HL-60 (cell line): ENCODE data around the gene CSH1.

Source experiments
- GABPA ChIP-seq: IDR thresholded peaks from 2 replicates; pipeline ENCODE4 v1.6.1; 2012; ENCODE audit warnings: low read depth
- POLR2AphosphoS5 ChIP-seq: IDR thresholded peaks from 2 replicates; pipeline ENCODE4 v1.6.1; 2012; ENCODE audit warnings: low read depth
- SPI1 ChIP-seq: IDR thresholded peaks from 2 replicates; pipeline ENCODE4 v1.6.1; 2012; ENCODE audit warnings: low read depth, mild to moderate bottlenecking, borderline replicate concordance
- TF ChIP-seq, protein P1 (sequence below): IDR thresholded peaks from one replicate; pipeline ENCODE4 v1.5.1; 2011; ENCODE audit warnings: low read length, control low read depth, inconsistent platforms; ENCODE audit not compliant: insufficient read depth

DNA sequence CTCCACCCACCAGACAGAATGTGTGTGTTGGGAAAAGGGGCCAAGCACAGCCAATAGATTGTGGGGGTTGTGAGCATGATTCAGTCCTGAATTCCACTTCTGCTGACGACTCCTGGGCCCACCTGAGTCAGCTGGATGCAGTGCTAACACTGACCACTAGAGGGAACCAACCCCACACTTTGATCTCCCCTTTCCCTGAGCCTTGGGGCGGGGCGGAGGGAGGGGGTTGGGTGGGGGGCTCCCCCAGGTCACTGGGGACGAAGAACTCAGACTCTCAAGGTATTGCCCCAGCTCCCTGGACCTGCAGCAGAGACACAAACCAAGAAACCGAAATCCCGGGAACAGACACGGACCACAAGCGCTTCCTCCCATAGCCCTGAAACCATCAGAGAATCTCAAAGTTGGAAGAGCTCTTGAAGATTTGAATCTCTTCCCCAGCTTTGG, 15.3 kb upstream of the CSH1 start:
- TF ChIP-seq, protein P1, sequence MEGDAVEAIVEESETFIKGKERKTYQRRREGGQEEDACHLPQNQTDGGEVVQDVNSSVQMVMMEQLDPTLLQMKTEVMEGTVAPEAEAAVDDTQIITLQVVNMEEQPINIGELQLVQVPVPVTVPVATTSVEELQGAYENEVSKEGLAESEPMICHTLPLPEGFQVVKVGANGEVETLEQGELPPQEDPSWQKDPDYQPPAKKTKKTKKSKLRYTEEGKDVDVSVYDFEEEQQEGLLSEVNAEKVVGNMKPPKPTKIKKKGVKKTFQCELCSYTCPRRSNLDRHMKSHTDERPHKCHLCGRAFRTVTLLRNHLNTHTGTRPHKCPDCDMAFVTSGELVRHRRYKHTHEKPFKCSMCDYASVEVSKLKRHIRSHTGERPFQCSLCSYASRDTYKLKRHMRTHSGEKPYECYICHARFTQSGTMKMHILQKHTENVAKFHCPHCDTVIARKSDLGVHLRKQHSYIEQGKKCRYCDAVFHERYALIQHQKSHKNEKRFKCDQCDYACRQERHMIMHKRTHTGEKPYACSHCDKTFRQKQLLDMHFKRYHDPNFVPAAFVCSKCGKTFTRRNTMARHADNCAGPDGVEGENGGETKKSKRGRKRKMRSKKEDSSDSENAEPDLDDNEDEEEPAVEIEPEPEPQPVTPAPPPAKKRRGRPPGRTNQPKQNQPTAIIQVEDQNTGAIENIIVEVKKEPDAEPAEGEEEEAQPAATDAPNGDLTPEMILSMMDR, result peak; percentile 47
- TF ChIP-seq POLR2AphosphoS5 (no peak), GABPA (no peak), SPI1 (no peak)
